Endodermal cell (in vitro differentiated cells): ENCODE measurements around the gene BCL2L11. TPM values are rescaled to one million over a fixed set of nuclear protein-coding genes. Genes with fewer than 3 reads are reported as not detected.
"Not testable (repeated sequence)": the region's sequence is repeated elsewhere in the genome, so short reads cannot be mapped to it uniquely, and the experiment has no call there.

Experiments used
- DNase-seq: peaks from one replicate; pipeline ENCODE4 v3.0.0-alpha.2; 2017
- H3K27ac ChIP-seq: 2 replicates; pipeline ENCODE4 v1.5.1; 2013; ENCODE audit warnings: mild to moderate bottlenecking, low read depth, low read length, moderate library complexity
- H3K27me3 ChIP-seq: 2 replicates; pipeline ENCODE4 v1.6.1; 2013; ENCODE audit warnings: mild to moderate bottlenecking, low read length, moderate library complexity; ENCODE audit not compliant: insufficient read depth, control insufficient read depth, poor library complexity, severe bottlenecking
- H3K36me3 ChIP-seq: 2 replicates; pipeline ENCODE4 v1.7.0; 2013; ENCODE audit warnings: mild to moderate bottlenecking, low read length, moderate library complexity; ENCODE audit not compliant: control insufficient read depth, insufficient read depth
- H3K4me1 ChIP-seq: one replicate; pipeline ENCODE4 v1.7.0; 2013; ENCODE audit warnings: low read length; ENCODE audit not compliant: control insufficient read depth, insufficient read depth
- H3K4me3 ChIP-seq: 2 replicates; pipeline ENCODE4 v1.5.1; 2013; ENCODE audit warnings: mild to moderate bottlenecking, low read length, moderate library complexity
- H3K9ac ChIP-seq: 2 replicates; pipeline ENCODE4 v1.6.1; 2013; ENCODE audit warnings: mild to moderate bottlenecking, low read length, moderate library complexity; ENCODE audit not compliant: poor library complexity, severe bottlenecking; ENCODE audit errors: extremely low read depth
- H3K9me3 ChIP-seq: 2 replicates; pipeline ENCODE4 v1.6.1; 2013; ENCODE audit warnings: mild to moderate bottlenecking, low read length, moderate library complexity; ENCODE audit not compliant: control insufficient read depth
- H3K27ac Mint-ChIP-seq: 2 replicates; pipeline ENCODE4 v1.8.0; 2020; ENCODE audit warnings: mixed read lengths
- H3K27me3 Mint-ChIP-seq: 2 replicates; pipeline ENCODE4 v1.8.0; 2021; ENCODE audit warnings: mild to moderate bottlenecking, mixed read lengths; ENCODE audit not compliant: insufficient read depth
- H3K36me3 Mint-ChIP-seq: 2 replicates; pipeline ENCODE4 v1.8.0; 2020; ENCODE audit warnings: low read depth, mixed read lengths
- H3K4me1 Mint-ChIP-seq: 2 replicates; pipeline ENCODE4 v1.8.0; 2020; ENCODE audit warnings: mixed read lengths
- H3K4me3 Mint-ChIP-seq: 2 replicates; pipeline ENCODE4 v1.8.0; 2020; ENCODE audit warnings: mild to moderate bottlenecking, moderate library complexity, mixed read lengths
- H3K9me3 Mint-ChIP-seq: 2 replicates; pipeline ENCODE4 v1.8.0; 2020; ENCODE audit warnings: mild to moderate bottlenecking, mixed read lengths
- CTCF ChIP-seq: fragments of 200-600 bp; sonication (generic); conservative IDR thresholded peaks from 2 replicates; pipeline ENCODE4 v1.5.0; 2021; ENCODE audit warnings: antibody characterized with exemption, mild to moderate bottlenecking
- WGBS, 2 experiments: methylation state at CpG; one replicate each; pipeline versions ENCODE4 v1.1.5 to v1.1.7; 2013; ENCODE audit warnings: missing lambda C conversion rate in 2 of 2, mixed read lengths in 1 of 2; ENCODE audit not compliant: insufficient coverage in 1 of 2, insufficient read length in 1 of 2; 5-methylcytosine and 5-hydroxymethylcytosine counted together
- long read RNA-seq, 4 experiments: library from polyadenylated mRNA in 2 of 4; library from RNA in 1 of 4; library from capped mRNA in 1 of 4; stranded (forward) in 3 of 4; unstranded in 1 of 4; transcript quantifications; one replicate each; pipeline ENCODE4 v2.0.0, GENCODE V29; 2020 to 2021; ENCODE audit warnings: inconsistent platforms in 1 of 4
- polyA plus RNA-seq, 2 experiments: library from polyadenylated mRNA; stranded (reverse); fragments of 50-300 nt; gene quantifications; one replicate each; pipeline ENCODE4 v1.2.3, GENCODE V29; 2013
- total RNA-seq, 2 donors: library from RNA; stranded (reverse); fragmentation: NEBNext Ultra II Directional in 1 of 2; extraction: Animal tissue kit (Norgen Biotek cat#: 25700) in 1 of 2; gene quantifications; 2 replicates in 1 of 2; 3 replicates in 1 of 2; pipeline ENCODE4 v1.2.1, GENCODE V29; 2021

The BCL2L11 gene
- 10 to 100 TPM; 16.7 to 21.0 TPM for total RNA-seq
- 18.3 TPM for polyA plus RNA-seq (2013, experiment 1 of 2)
- 21.4 TPM for polyA plus RNA-seq (2013, experiment 2 of 2)
- long read RNA-seq, experiment 1, full-length matches to known transcripts = 1 of 9 reads
- long read RNA-seq, experiment 1, partial matches to known transcripts = 1 of 9 reads
- long read RNA-seq, experiment 1, other reads (novel, unspliced or antisense) = 7 of 9 reads
- long read RNA-seq, experiment 2, full-length matches to known transcripts = 4 of 23 reads
- long read RNA-seq, experiment 2, partial matches to known transcripts = 0 of 23 reads
- long read RNA-seq, experiment 2, other reads (novel, unspliced or antisense) = 19 of 23 reads
- long read RNA-seq, experiment 3, full-length matches to known transcripts = 1 of 5 reads
- long read RNA-seq, experiment 3, partial matches to known transcripts = 2 of 5 reads
- long read RNA-seq, experiment 3, other reads (novel, unspliced or antisense) = 2 of 5 reads
- long read RNA-seq, experiment 4 = 0 reads

GRCh38 chr2:111120253-111121027 is at the start of gene BCL2L11:
BCL2L11 (plus strand) TSS chr2:111120914; CDS start chr2:111123746, 2,832 bp downstream.
- H3K9ac ChIP-seq = peak within 1 kb of the TSS; percentile 68
- no peaks in the 10 kb centered on the region for H3K9me3 ChIP-seq
- peak within 1 kb of the TSS; percentile 11 for H3K27ac ChIP-seq
- peaks cover 16% of the 10 kb centered on the region for H3K36me3 ChIP-seq
- TF ChIP-seq CTCF = peak; percentile 58
- Mint-ChIP-seq H3K4me3 (peak within 1 kb of the TSS; percentile 86), H3K36me3 (peaks cover 18% of the 10 kb centered on the region), H3K27me3 (peaks cover 42% of the 10 kb centered on the region), H3K9me3 (no peaks in the 10 kb centered on the region), H3K4me1 (peaks cover 19% of the 10 kb centered on the region), H3K27ac (peak within 1 kb of the TSS; percentile 94)
- WGBS, 2 experiments = 0% methylated on average over 9 to 98 of the region's 98 CpGs
- DNase-seq = peak; percentile 97
- peak within 1 kb of the TSS; percentile 85 for H3K4me3 ChIP-seq
- H3K27me3 ChIP-seq = peaks cover 36% of the 10 kb centered on the region
- H3K4me1 ChIP-seq = peaks cover 3% of the 10 kb centered on the region

GRCh38 chr2:111071600-111072171 is 49.0 kb upstream of the BCL2L11 start:
- Mint-ChIP-seq H3K27ac (no peak overlapping the region), H3K27me3 (no peaks in the 10 kb centered on the region), H3K36me3 (peaks cover 6% of the 10 kb centered on the region), H3K4me3 (no peak overlapping the region), H3K9me3 (peaks cover 22% of the 10 kb centered on the region), H3K4me1 (no peaks in the 10 kb centered on the region)
- 83 to 92% methylated on average over 2 to 5 of the region's 5 CpGs for WGBS, 2 experiments
- Histone ChIP-seq H3K27me3 (no peaks in the 10 kb centered on the region), H3K27ac (peak overlapping the region; percentile 67), H3K36me3 (no peaks in the 10 kb centered on the region), H3K4me1 (no peaks in the 10 kb centered on the region), H3K9ac (no peak overlapping the region), H3K4me3 (no peak overlapping the region), H3K9me3 (peaks cover 28% of the 10 kb centered on the region)
- TF ChIP-seq CTCF = no peak
- no peak for DNase-seq

- Histone ChIP-seq H3K4me1 (no peaks in the 10 kb centered on the region), H3K27me3 (no peaks in the 10 kb centered on the region), H3K36me3 (no peaks in the 10 kb centered on the region), H3K9ac (no peak overlapping the region), H3K4me3 (no peak overlapping the region), H3K9me3 (peaks cover 28% of the 10 kb centered on the region), H3K27ac (no peak overlapping the region)
- Mint-ChIP-seq H3K36me3 (peaks cover 6% of the 10 kb centered on the region), H3K9me3 (peaks cover 22% of the 10 kb centered on the region), H3K27me3 (no peaks in the 10 kb centered on the region), H3K4me3 (no peak overlapping the region), H3K4me1 (no peaks in the 10 kb centered on the region), H3K27ac (no peak overlapping the region)
- DNase-seq = no peak
- TF ChIP-seq CTCF = no peak
- 88 to 100% methylated on average over 1 to 2 of the region's 2 CpGs for WGBS, 2 experiments
Measured at GRCh38 chr2:111072220-111072871, 48.4 kb upstream of the BCL2L11 start.

- not testable (repeated sequence) for H3K27ac ChIP-seq, H3K36me3 Mint-ChIP-seq, H3K4me3 ChIP-seq, H3K27me3 Mint-ChIP-seq, H3K9me3 ChIP-seq, H3K9ac ChIP-seq, H3K4me1 ChIP-seq, DNase-seq, H3K27me3 ChIP-seq, H3K27ac Mint-ChIP-seq, H3K4me1 Mint-ChIP-seq, H3K4me3 Mint-ChIP-seq, H3K36me3 ChIP-seq
- 0% methylated on average over 1 of the region's 1 CpG; no CpG with 5 or more reads in 1 of the 2 experiments for WGBS, 2 experiments
- H3K9me3 Mint-ChIP-seq = peaks cover 17% of the 10 kb centered on the region
Measured at GRCh38 chr2:111082659-111083058, 38.1 kb upstream of the BCL2L11 start.
